Measurements from ENCODE around the gene FRAT2.

DNA sequence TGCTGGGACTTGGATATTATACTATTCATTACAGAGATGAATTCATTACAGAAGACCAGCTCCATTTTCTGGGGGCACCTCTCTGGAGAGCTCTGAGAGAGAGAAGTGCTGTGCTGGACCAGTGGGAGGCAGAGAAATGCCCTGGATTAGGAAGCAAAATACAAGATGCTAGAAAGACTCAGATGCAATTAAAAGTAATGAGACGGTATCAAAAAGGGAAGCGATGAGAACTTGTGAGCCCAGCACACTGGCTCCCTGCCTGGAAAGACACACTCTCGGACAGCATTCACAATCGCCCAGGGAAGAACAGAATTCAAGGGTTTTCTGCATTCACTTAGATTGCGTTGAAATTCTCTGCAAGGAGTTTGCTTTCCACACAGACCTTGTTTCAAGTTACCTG lies 3.5 kb upstream of the FRAT2 start:
- TF ChIP-seq POLR2A (IDR thresholded peaks at IDR 0.05): no peak
- TF ChIP-seq, protein P1, sequence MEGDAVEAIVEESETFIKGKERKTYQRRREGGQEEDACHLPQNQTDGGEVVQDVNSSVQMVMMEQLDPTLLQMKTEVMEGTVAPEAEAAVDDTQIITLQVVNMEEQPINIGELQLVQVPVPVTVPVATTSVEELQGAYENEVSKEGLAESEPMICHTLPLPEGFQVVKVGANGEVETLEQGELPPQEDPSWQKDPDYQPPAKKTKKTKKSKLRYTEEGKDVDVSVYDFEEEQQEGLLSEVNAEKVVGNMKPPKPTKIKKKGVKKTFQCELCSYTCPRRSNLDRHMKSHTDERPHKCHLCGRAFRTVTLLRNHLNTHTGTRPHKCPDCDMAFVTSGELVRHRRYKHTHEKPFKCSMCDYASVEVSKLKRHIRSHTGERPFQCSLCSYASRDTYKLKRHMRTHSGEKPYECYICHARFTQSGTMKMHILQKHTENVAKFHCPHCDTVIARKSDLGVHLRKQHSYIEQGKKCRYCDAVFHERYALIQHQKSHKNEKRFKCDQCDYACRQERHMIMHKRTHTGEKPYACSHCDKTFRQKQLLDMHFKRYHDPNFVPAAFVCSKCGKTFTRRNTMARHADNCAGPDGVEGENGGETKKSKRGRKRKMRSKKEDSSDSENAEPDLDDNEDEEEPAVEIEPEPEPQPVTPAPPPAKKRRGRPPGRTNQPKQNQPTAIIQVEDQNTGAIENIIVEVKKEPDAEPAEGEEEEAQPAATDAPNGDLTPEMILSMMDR (IDR thresholded peaks at IDR 0.05): no peak

Measured in thyroid gland (tissue), 4 donors.